Mesothelial cell of epicardium (in vitro differentiated cells): Measurements from ENCODE around the gene NOX4. TPM values are rescaled to one million over a fixed set of nuclear protein-coding genes. Genes with fewer than 3 reads are reported as not detected.
"Not testable (repeated sequence)": the region's sequence is repeated elsewhere in the genome, so short reads cannot be mapped to it uniquely, and the experiment has no call there.

Experiments used
- DNase-seq, 2 experiments: peaks; one replicate each; pipeline ENCODE4 v3.0.0; 2021; ENCODE audit warnings: low spot score in 2 of 2; ENCODE audit not compliant: unreplicated experiment in 2 of 2
- H3K27ac Mint-ChIP-seq: 2 replicates; pipeline ENCODE4 v1.8.0; 2021; ENCODE audit warnings: mixed read lengths
- H3K27me3 Mint-ChIP-seq: 2 replicates; pipeline ENCODE4 v1.8.0; 2021; ENCODE audit warnings: low read depth, mixed read lengths
- H3K36me3 Mint-ChIP-seq: 2 replicates; pipeline ENCODE4 v1.8.0; 2021; ENCODE audit warnings: mixed read lengths
- H3K4me1 Mint-ChIP-seq: 2 replicates; pipeline ENCODE4 v1.8.0; 2021; ENCODE audit warnings: mixed read lengths
- H3K4me3 Mint-ChIP-seq: 2 replicates; pipeline ENCODE4 v1.8.0; 2021; ENCODE audit warnings: mild to moderate bottlenecking, moderate library complexity, mixed read lengths
- H3K9me3 Mint-ChIP-seq: 2 replicates; pipeline ENCODE4 v1.8.0; 2021; ENCODE audit warnings: mixed read lengths
- total RNA-seq: library from RNA; stranded (reverse); gene quantifications from 3 replicates; pipeline ENCODE4 v1.2.1, GENCODE V29; 2021
- TF ChIP-seq, protein P1 (sequence below): fragments of 200-600 bp; sonication (generic); IDR thresholded peaks from one replicate; pipeline ENCODE4 v1.5.0; 2021; ENCODE audit warnings: antibody characterized with exemption; ENCODE audit not compliant: unreplicated experiment

Gene NOX4
- total RNA-seq, 1 donor from 2014 or later: 17.9 TPM

DNA sequence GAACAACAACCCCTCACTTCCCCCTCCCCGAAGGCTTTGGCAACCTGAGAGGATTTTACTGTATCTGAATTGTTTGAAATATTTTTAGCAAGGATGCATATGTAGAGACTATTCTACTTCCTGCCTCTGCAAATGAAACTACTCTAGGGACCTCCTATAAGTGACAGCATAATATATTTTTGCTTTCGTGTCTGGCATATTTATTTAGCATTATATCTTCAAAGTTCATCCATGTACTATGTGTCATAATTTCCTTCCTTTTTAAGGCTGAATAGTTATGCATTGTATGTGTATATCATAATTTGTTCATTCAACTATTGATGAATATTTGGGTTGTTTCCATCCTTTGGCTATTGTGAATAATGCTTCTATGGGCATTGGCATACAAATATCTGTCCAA, 153.1 kb downstream of the NOX4 start:
- H3K4me3 Mint-ChIP-seq, H3K27me3 Mint-ChIP-seq, H3K27ac Mint-ChIP-seq, H3K9me3 Mint-ChIP-seq, DNase-seq: not testable (repeated sequence)
- Mint-ChIP-seq H3K4me1 (peaks cover 27% of the 10 kb centered on the region), H3K36me3 (peaks cover 17% of the 10 kb centered on the region)

DNA sequence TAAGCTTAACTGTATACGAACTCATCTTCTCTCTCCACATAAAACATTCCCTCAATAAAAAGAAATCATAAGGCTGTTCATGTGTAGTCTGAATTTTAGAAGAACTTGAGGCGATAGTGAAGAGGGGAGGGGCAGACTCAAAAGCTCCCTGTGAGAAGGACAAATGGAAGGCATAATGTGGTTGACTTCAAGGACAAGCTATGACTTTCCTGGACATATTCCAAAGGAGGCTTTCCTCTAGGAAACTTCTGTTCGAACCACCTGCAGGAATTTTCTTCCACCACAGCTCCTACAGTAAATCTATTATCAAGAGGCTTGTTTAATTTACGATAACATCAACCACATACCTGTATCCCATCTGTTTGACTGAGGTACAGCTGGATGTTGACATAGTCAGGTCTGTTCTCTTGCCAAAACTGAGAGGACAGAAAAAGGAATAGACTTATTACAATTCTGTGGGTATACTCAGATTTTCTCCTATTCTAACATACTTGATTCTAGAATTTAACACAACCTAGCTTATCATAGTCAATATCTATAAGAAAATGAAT, 154.0 kb downstream of the NOX4 start:
- peaks cover 17% of the 10 kb centered on the region for H3K36me3 Mint-ChIP-seq
- peaks cover 21% of the 10 kb centered on the region for H3K4me1 Mint-ChIP-seq
- not testable (repeated sequence) for DNase-seq, H3K27me3 Mint-ChIP-seq, H3K27ac Mint-ChIP-seq, H3K9me3 Mint-ChIP-seq, H3K4me3 Mint-ChIP-seq

DNA sequence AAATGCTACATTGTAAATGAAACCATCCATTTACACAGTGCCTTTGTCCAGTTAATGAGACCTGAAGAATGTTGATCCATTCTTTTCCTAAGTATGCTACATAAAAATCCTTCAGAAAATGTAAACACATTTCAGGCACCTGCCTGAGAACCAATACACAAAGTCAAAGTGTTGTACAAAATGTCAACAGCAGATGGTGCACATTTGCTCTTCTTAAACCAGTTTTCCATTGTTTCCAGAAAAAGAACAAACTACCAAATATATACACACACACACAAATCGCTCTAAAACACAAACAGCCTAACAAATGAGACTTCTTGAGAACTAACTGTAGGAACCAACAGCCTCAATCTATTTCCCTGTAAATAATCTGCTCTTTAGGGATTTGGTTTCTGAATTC, 157.5 kb downstream of the NOX4 start:
- not testable (repeated sequence) for H3K9me3 Mint-ChIP-seq, DNase-seq, H3K27me3 Mint-ChIP-seq, H3K4me3 Mint-ChIP-seq
- H3K27ac Mint-ChIP-seq: peak overlapping the region; percentile 5
- peaks cover 25% of the 10 kb centered on the region for H3K4me1 Mint-ChIP-seq
- peaks cover 17% of the 10 kb centered on the region for H3K36me3 Mint-ChIP-seq

DNA sequence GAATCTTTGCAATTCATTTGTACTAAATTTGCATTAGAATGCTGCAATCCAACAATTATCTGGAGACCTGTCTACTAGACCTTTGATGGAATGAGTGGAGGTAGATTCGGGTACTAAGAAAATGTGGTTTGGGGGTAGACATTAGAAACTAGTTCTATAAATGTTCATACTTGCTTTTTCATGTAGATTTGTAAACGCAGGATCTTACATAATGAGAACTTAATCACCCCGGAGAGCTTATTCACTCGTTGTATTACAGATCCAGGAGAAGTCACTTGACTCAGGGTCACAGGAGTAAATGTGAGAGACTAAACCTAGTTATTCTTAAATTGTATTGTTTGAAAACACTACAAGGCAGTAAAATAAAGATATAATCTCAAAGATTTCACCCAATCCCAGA, 159.2 kb downstream of the NOX4 start:
- DNase-seq, H3K27ac Mint-ChIP-seq, H3K4me3 Mint-ChIP-seq, H3K9me3 Mint-ChIP-seq, H3K27me3 Mint-ChIP-seq: not testable (repeated sequence)
- Mint-ChIP-seq H3K4me1 (peaks cover 32% of the 10 kb centered on the region), H3K36me3 (peaks cover 15% of the 10 kb centered on the region)

DNA sequence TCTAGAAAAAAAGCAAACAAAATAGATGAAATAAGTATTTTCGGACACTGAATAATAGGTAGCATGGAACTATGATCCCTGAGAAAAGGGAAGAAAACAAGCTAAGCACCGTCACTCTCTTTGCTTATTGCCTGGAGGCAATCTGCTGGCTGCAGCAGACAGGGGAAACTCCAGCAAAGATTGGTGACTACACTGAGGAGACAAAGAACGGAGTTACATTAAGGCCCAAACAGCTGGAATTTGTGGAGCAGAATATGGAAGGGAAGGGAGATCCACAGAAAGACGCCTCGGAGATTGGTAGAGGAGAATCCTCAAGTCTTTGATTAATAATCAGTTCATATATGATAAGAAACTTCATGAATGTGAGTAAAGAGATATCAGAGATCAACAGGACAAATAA, 163.3 kb downstream of the NOX4 start:
- Mint-ChIP-seq H3K36me3 (peaks cover 9% of the 10 kb centered on the region), H3K27ac (peak overlapping the region; percentile 44), H3K27me3 (no peaks in the 10 kb centered on the region), H3K4me3 (peak overlapping the region; percentile 6), H3K9me3 (peaks cover 4% of the 10 kb centered on the region), H3K4me1 (peaks cover 19% of the 10 kb centered on the region)
- TF ChIP-seq, protein P1, sequence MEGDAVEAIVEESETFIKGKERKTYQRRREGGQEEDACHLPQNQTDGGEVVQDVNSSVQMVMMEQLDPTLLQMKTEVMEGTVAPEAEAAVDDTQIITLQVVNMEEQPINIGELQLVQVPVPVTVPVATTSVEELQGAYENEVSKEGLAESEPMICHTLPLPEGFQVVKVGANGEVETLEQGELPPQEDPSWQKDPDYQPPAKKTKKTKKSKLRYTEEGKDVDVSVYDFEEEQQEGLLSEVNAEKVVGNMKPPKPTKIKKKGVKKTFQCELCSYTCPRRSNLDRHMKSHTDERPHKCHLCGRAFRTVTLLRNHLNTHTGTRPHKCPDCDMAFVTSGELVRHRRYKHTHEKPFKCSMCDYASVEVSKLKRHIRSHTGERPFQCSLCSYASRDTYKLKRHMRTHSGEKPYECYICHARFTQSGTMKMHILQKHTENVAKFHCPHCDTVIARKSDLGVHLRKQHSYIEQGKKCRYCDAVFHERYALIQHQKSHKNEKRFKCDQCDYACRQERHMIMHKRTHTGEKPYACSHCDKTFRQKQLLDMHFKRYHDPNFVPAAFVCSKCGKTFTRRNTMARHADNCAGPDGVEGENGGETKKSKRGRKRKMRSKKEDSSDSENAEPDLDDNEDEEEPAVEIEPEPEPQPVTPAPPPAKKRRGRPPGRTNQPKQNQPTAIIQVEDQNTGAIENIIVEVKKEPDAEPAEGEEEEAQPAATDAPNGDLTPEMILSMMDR: no peak
- no peak for DNase-seq

DNA sequence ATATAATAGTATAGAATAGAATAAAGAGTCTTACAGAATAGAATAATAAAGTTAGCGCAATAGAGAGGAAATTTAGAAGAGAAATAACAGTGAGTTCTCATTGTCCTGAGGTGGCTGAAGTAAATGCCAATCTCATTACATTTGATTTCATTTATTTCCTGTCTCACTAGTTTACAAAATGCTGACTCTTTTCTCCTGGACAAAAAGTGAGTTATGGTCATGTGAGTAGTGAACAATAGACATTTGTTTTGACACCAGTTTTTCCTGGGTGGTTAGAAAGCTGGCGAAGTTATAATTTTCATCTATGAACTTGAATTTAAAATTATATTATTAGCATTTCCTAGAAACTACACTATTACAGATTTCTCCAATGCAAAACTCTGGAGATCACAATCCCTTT, 169.8 kb downstream of the NOX4 start:
- TF ChIP-seq, protein P1: no peak
- Mint-ChIP-seq H3K27me3 (no peaks in the 10 kb centered on the region), H3K4me1 (no peaks in the 10 kb centered on the region), H3K9me3 (peaks cover 13% of the 10 kb centered on the region), H3K36me3 (peaks cover 17% of the 10 kb centered on the region), H3K27ac (no peak overlapping the region), H3K4me3 (no peak overlapping the region)
- DNase-seq: no peak

DNA sequence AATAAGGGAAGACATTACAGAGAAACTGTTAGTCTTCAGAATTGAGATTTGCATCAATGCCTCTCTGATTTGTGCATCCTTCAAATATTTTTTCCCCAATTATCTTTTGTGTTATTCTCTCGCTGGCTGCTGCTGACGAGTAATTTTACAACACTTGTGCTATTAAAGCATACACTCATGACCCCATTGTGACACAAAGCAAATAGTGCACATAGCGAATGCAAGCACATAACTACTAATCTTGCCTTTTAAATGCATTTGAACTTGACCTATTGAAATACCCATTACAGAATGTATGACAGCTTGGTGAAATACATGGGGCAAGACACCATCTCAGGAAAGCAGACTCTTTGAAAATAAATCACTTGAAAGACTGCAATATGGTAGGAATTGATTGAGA, 180.6 kb downstream of the NOX4 start:
- not testable (repeated sequence) for H3K36me3 Mint-ChIP-seq, H3K27me3 Mint-ChIP-seq, H3K27ac Mint-ChIP-seq, DNase-seq, H3K9me3 Mint-ChIP-seq, H3K4me3 Mint-ChIP-seq, H3K4me1 Mint-ChIP-seq

DNA sequence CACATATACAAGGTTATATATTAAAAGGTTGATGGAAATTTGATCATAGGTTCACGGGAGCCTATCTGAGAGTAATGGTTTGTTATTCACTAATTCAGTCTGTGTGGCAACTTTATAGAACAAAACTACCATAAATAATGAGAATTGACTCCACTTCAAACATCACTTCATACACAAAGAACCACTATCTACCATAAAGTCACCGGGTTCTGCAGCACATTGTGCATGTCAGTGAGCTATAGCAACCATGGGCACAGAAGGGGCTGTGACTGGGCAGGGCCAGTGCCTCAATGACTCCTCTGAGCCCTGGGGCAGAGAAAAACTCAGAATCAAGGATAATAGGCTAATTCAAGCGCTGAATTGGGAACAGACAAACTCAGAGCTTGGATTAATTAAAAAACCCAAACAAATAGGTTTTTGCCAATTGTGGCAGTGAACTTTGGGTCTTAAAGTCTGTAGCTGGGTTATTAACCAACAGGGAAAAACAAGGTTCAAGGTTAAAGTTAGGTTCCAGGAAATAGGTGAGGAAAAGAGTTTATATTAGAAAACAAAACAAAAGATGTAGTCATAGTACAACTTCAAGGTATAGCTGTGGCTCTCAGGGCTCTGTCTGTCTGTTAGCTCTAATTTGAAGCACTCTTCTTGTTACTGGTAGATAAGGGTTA, 181.7 kb downstream of the NOX4 start:
- not testable (repeated sequence) for H3K4me1 Mint-ChIP-seq, H3K36me3 Mint-ChIP-seq, DNase-seq, H3K9me3 Mint-ChIP-seq, H3K27me3 Mint-ChIP-seq, H3K27ac Mint-ChIP-seq, H3K4me3 Mint-ChIP-seq

DNA sequence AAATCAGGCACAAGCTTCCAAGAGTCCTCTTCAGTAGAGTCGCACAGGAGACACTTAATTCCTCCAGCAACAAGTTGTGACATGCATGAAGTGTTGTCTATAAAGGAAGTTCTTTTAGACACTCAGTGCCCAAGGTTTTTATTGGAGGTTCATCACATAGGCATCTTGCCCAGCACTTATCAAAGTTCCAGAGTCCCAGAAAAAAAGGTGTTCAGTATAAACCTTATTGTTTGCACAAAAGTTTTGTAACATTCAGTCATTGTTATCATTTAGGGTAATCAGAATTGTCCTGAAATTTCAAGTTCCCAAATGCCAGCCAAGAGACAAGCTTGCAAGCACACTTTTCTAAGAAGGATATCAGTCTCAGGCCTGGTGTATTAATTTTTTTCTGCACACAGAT, 182.9 kb downstream of the NOX4 start:
- not testable (repeated sequence) for DNase-seq, H3K27ac Mint-ChIP-seq, H3K27me3 Mint-ChIP-seq, H3K9me3 Mint-ChIP-seq, H3K4me3 Mint-ChIP-seq, H3K4me1 Mint-ChIP-seq, H3K36me3 Mint-ChIP-seq

DNA sequence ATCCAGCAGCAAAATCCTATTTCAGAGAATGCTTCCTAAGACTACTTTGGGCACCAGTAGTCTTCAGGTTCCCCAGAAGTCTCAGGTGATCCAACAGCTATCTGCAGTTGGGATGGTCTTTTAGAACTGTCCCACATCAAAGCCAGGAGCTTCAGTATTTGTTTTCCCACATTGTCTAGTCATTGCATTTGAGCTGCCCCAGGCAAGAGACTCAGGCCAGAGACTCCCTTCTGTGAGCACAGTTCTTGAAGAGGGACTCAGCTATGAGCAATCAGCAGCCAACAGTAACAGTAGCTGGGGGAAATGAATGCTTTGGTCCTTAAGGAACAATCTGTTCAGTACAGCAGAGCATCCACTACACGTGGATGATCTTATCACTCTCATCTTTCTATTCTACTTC, 188.1 kb downstream of the NOX4 start:
- peaks cover 11% of the 10 kb centered on the region for H3K36me3 Mint-ChIP-seq
- not testable (repeated sequence) for H3K4me3 Mint-ChIP-seq, H3K27me3 Mint-ChIP-seq, H3K4me1 Mint-ChIP-seq, DNase-seq, H3K27ac Mint-ChIP-seq
- H3K9me3 Mint-ChIP-seq: peaks cover 13% of the 10 kb centered on the region

DNA sequence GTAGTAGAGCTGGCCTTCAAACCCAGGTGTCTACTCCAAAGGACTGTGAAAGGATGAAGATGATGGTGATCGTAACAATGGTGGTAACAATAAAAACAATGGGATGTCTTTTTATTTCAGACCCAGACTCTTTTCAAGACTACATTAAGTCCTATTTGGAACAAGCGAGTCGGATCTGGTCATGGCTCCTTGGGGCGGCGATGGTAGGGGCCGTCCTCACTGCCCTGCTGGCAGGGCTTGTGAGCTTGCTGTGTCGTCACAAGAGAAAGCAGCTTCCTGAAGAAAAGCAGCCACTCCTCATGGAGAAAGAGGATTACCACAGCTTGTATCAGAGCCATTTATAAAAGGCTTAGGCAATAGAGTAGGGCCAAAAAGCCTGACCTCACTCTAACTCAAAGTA, 196.2 kb downstream of the NOX4 start:
- not testable (repeated sequence) for DNase-seq, H3K9me3 Mint-ChIP-seq, H3K27me3 Mint-ChIP-seq, H3K36me3 Mint-ChIP-seq, H3K27ac Mint-ChIP-seq, H3K4me3 Mint-ChIP-seq
- H3K4me1 Mint-ChIP-seq: peaks cover 10% of the 10 kb centered on the region
